Coronary artery (tissue), 2 donors: Measurements from ENCODE around the gene UBAP2.

ENCODE experiments used
- DNase-seq: peaks from one replicate; pipeline ENCODE4 v3.0.0-alpha.2; 2017; ENCODE audit warnings: low spot score
- H3K27ac ChIP-seq, 2 donors: fragments of 200-600 bp; sonication (generic); one replicate each; pipeline ENCODE4 v1.5.1; 2016 to 2019
- H3K4me3 ChIP-seq: fragments of 200-600 bp; sonication (generic); 2 replicates; pipeline ENCODE4 v1.5.1; 2016; ENCODE audit warnings: mild to moderate bottlenecking, moderate library complexity
- CTCF ChIP-seq: fragments of 200-600 bp; sonication (generic); IDR thresholded peaks from one replicate; pipeline ENCODE4 v1.5.1; 2019; ENCODE audit warnings: antibody characterized with exemption

Gene UBAP2

GRCh38 chr9:34010979-34011378 is 37.7 kb downstream of the UBAP2 start:
- no peak for TF ChIP-seq CTCF
- no peak for DNase-seq
- Histone ChIP-seq H3K4me3 (no peak overlapping the region), H3K27ac (no peak overlapping the region)

GRCh38 chr9:34001951-34002350 is 46.7 kb downstream of the UBAP2 start:
- no peak for DNase-seq
- TF ChIP-seq CTCF: no peak
- H3K27ac ChIP-seq: no peak overlapping the region

GRCh38 chr9:34001298-34001697 is 47.4 kb downstream of the UBAP2 start:
- no peak for TF ChIP-seq CTCF
- no peak for DNase-seq
- no peak overlapping the region for H3K27ac ChIP-seq
- H3K4me3 ChIP-seq: no peak overlapping the region

More at GRCh38 chr9:34001951-34002350, 46.7 kb downstream of the UBAP2 start:
- no peak overlapping the region for H3K4me3 ChIP-seq

GRCh38 chr9:33995449-33995848 is 53.2 kb downstream of the UBAP2 start:
- no peak for DNase-seq
- TF ChIP-seq CTCF: no peak
- Histone ChIP-seq H3K27ac (no peak overlapping the region), H3K4me3 (no peak overlapping the region)

- TF ChIP-seq CTCF: no peak
- Histone ChIP-seq H3K27ac (no peak overlapping the region), H3K4me3 (no peak overlapping the region)
- DNase-seq: no peak
Observed at GRCh38 chr9:33993104-33993503, 55.6 kb downstream of the UBAP2 start.

- TF ChIP-seq CTCF: no peak
- H3K27ac ChIP-seq: no peak overlapping the region
- DNase-seq: no peak
- no peak overlapping the region for H3K4me3 ChIP-seq
Observed at GRCh38 chr9:33992632-33993031, 56.1 kb downstream of the UBAP2 start.

- TF ChIP-seq CTCF: no peak
- Histone ChIP-seq H3K27ac (no peak overlapping the region), H3K4me3 (no peak overlapping the region)
- no peak for DNase-seq
Observed at GRCh38 chr9:33988219-33988890, 60.3 kb downstream of the UBAP2 start.
